Endothelial cell of umbilical vein (primary cell): Measurements from ENCODE around the gene OSGIN1. TPM values are rescaled to one million over a fixed set of nuclear protein-coding genes. Genes with fewer than 3 reads are reported as not detected.

ENCODE experiments used
- BruUV-seq: library from RNA; stranded (reverse); fragments of 400-500 nt; replicated peaks from 2 replicates; lab custom pipeline; 2021; lab: Mats Ljungman, UMichigan
- CTCF ChIA-PET: fragments of 300-600, 350-600 bp; sonication (Branson Sonifier 250); formaldehyde crosslinking; loops from one replicate; lab custom pipeline; 2021; ENCODE audit warnings: antibody characterized with exemption, inconsistent platforms; lab: Charles Lee
- POLR2A ChIA-PET: fragments of 300-600, 350-600 bp; sonication (Branson Sonifier 250); formaldehyde crosslinking; loops from one replicate; lab custom pipeline; 2021; ENCODE audit warnings: antibody characterized with exemption, inconsistent platforms; lab: Charles Lee
- DNase-seq: peaks from one replicate; pipeline ENCODE4 v3.0.0-alpha.2; 2011; ENCODE audit warnings: low read depth, low spot score
- FAIRE-seq: peaks from 2 replicates; lab custom pipeline; 2011; peaks lifted over from hg19 to GRCh38; lab: Jason Lieb, UNC
- H2AFZ ChIP-seq: 2 replicates; pipeline ENCODE4 v1.6.0; 2012; ENCODE audit warnings: low read depth, low read length, control low read depth, inconsistent platforms
- H3K27ac ChIP-seq: 2 replicates; pipeline ENCODE4 v1.5.1; 2011; ENCODE audit warnings: low read depth, mild to moderate bottlenecking, control low read depth, low read length, moderate library complexity; ENCODE audit not compliant: insufficient read depth
- H3K27me3 ChIP-seq, 2 experiments: 2 replicates each; pipeline versions ENCODE4 v1.6.0 to v1.6.1; 2011; ENCODE audit warnings: low read length in 2 of 2, mixed read lengths in 1 of 2; ENCODE audit not compliant: control insufficient read depth in 2 of 2, insufficient read depth in 2 of 2
- H3K36me3 ChIP-seq, 2 experiments: 2 replicates in 1 of 2; 3 replicates in 1 of 2; pipeline ENCODE4 v1.5.1; 2011; ENCODE audit warnings: low read length in 2 of 2, mild to moderate bottlenecking in 1 of 2, moderate library complexity in 1 of 2; ENCODE audit not compliant: control insufficient read depth in 2 of 2, insufficient read depth in 2 of 2; ENCODE audit errors: extremely low read depth in 1 of 2
- H3K4me1 ChIP-seq: 3 replicates; pipeline ENCODE4 v1.5.1; 2011; ENCODE audit warnings: mild to moderate bottlenecking, low read length; ENCODE audit not compliant: control insufficient read depth, insufficient read depth; ENCODE audit errors: extremely low read depth
- H3K4me2 ChIP-seq: 2 replicates; pipeline ENCODE4 v1.6.1; 2011; ENCODE audit warnings: low read length, control low read depth, mixed read lengths; ENCODE audit not compliant: insufficient read depth
- H3K4me3 ChIP-seq, 3 experiments: fragments of 200-600 bp in 1 of 3; sonication (generic), shearing (Covaris generic) in 1 of 3; replicated peaks in 1 of 3; 2 replicates each; pipeline ENCODE4 v1.5.1; 2011 to 2016; ENCODE audit warnings: control low read depth in 3 of 3, low read length in 3 of 3, mild to moderate bottlenecking in 2 of 3, inconsistent platforms in 1 of 3, low read depth in 1 of 3, moderate library complexity in 1 of 3; ENCODE audit not compliant: insufficient read depth in 1 of 3
- H3K79me2 ChIP-seq: 2 replicates; pipeline ENCODE4 v1.6.0; 2012; ENCODE audit warnings: low read length, inconsistent platforms; ENCODE audit not compliant: control insufficient read depth, insufficient read depth
- H3K9ac ChIP-seq: replicated peaks from 2 replicates; pipeline ENCODE3; 2011; ENCODE audit warnings: low read length, control low read depth; ENCODE audit not compliant: insufficient read depth; ENCODE audit errors: extremely low read depth
- H3K9me1 ChIP-seq: replicated peaks from 3 replicates; pipeline ENCODE4 v1.6.0; 2011; ENCODE audit warnings: mild to moderate bottlenecking, low read length; ENCODE audit not compliant: control insufficient read depth, insufficient read depth; ENCODE audit errors: extremely low read depth
- H3K9me3 ChIP-seq: replicated peaks from 2 replicates; pipeline ENCODE4 v1.5.1; 2012; ENCODE audit warnings: low read length, inconsistent platforms; ENCODE audit not compliant: control insufficient read depth, insufficient read depth
- H4K20me1 ChIP-seq: replicated peaks from 2 replicates; pipeline ENCODE3; 2011; ENCODE audit warnings: mild to moderate bottlenecking, low read length; ENCODE audit not compliant: control insufficient read depth, insufficient read depth; ENCODE audit errors: extremely low read depth
- EZH2 ChIP-seq: IDR thresholded peaks from 2 replicates; pipeline ENCODE4 v1.6.1; 2012; ENCODE audit warnings: borderline replicate concordance, low read depth, mild to moderate bottlenecking, moderate library complexity, low read length, inconsistent platforms; ENCODE audit not compliant: severe bottlenecking
- FOS ChIP-seq: IDR thresholded peaks from 2 replicates; pipeline ENCODE4 v1.6.1; 2011; ENCODE audit warnings: mild to moderate bottlenecking, low read length, moderate library complexity, borderline replicate concordance; ENCODE audit not compliant: insufficient read depth
- GATA2 ChIP-seq: IDR thresholded peaks from 2 replicates; pipeline ENCODE4 v1.7.0; 2011; ENCODE audit warnings: low read depth, mild to moderate bottlenecking, moderate library complexity, mixed read lengths, low read length; ENCODE audit not compliant: insufficient read length, insufficient read depth
- JUN ChIP-seq: IDR thresholded peaks from 2 replicates; pipeline ENCODE4 v1.6.1; 2011; ENCODE audit warnings: borderline replicate concordance, low read depth; ENCODE audit not compliant: insufficient read length, insufficient read depth
- MYC ChIP-seq: IDR thresholded peaks from one replicate; pipeline ENCODE4 v1.6.1; 2011; ENCODE audit warnings: mild to moderate bottlenecking, low read depth, low read length
- POLR2A ChIP-seq: IDR thresholded peaks from 2 replicates; pipeline ENCODE4 v1.6.1; 2012; ENCODE audit warnings: low read depth, mild to moderate bottlenecking, control low read depth, low read length
- POLR2AphosphoS5 ChIP-seq: IDR thresholded peaks from 2 replicates; pipeline ENCODE4 v1.6.1; 2012; ENCODE audit warnings: low read depth, mild to moderate bottlenecking, control low read depth, low read length, moderate library complexity; ENCODE audit not compliant: insufficient read depth
- dilution Hi-C: fragments of 300-500 bp; cut with MboI; formaldehyde crosslinking; loops from one replicate; pipeline ENCODE4 v1.15.0; 2019; ENCODE audit warnings: low sequenced_read_pairs; ENCODE audit not compliant: extremely low pct_ligation_motif_present
- intact Hi-C: fragments of 100-400 bp; cut with micrococcal nuclease; formaldehyde crosslinking; loops from one replicate; pipeline ENCODE4 v1.10.0; 2022
- polyA plus RNA-seq, 4 experiments: library from polyadenylated mRNA; depleted of rRNA in 3 of 4; stranded (reverse) in 3 of 4; unstranded in 1 of 4; fragments of >200 nt; gene quantifications; 2 replicates each; pipeline versions ENCODE4 v1.2.1 to v1.2.3, GENCODE V29; 2011 to 2012; ENCODE audit warnings: missing spikeins in 1 of 4
- total RNA-seq: library from RNA; stranded (reverse); gene quantifications from 2 replicates; pipeline ENCODE4 v1.2.3, GENCODE V29; 2021
- TF ChIP-seq, protein P1 (sequence below): IDR thresholded peaks from 2 replicates; pipeline ENCODE4 v1.6.1; 2011; ENCODE audit not compliant: insufficient read depth, insufficient read length
- TF ChIP-seq, protein P2 (sequence below), 2 donors: IDR thresholded peaks; 1 replicate in 1 of 2; 2 replicates in 1 of 2; pipeline ENCODE4 v1.5.1; 2011; ENCODE audit warnings: low read length in 2 of 2, mild to moderate bottlenecking in 2 of 2, moderate library complexity in 2 of 2, control low read depth in 1 of 2, inconsistent platforms in 1 of 2, low read depth in 1 of 2; ENCODE audit not compliant: insufficient read depth in 1 of 2; ENCODE audit errors: extremely low read depth in 1 of 2

The OSGIN1 gene
- total and polyA plus RNA-seq, 2 donors (not counting 3 experiments of a cell fraction or from before 2014, with no cell fraction given) = 9.2 to 11.0 TPM

DNA sequence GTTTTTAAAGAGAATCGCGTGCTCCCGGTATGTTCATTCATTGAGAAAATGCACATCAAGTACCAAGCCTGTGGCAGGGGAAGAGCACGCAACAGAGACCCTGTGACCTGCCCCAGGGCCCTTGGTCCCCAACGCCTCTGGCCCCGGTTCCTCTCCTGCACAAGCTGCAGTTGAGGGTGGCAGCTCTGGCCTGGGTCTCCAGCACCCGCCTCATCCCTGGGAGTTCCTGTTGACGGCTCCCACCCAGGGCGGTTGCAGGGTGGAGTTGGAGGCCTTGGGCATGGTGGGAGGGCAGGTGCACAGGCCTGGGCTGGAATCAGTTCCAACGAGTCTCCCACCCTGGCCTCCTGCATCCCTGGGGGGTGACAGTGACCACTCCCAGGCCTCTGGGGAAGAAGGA lies 20.0 kb downstream of the OSGIN1 start:
- H3K36me3 ChIP-seq = no peaks in the 10 kb centered on the region
- H3K4me2 ChIP-seq = no peak overlapping the region
- H2AFZ ChIP-seq = no peak overlapping the region
- ChIA-PET CTCF (no interaction called here), POLR2A (no interaction called here)
- no peak for TF ChIP-seq GATA2
- TF ChIP-seq EZH2 = no peak
- TF ChIP-seq, protein P1, sequence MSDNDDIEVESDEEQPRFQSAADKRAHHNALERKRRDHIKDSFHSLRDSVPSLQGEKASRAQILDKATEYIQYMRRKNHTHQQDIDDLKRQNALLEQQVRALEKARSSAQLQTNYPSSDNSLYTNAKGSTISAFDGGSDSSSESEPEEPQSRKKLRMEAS = no peak
- TF ChIP-seq FOS = no peak
- no peak for TF ChIP-seq MYC
- no peak for TF ChIP-seq POLR2AphosphoS5
- TF ChIP-seq, protein P2, sequence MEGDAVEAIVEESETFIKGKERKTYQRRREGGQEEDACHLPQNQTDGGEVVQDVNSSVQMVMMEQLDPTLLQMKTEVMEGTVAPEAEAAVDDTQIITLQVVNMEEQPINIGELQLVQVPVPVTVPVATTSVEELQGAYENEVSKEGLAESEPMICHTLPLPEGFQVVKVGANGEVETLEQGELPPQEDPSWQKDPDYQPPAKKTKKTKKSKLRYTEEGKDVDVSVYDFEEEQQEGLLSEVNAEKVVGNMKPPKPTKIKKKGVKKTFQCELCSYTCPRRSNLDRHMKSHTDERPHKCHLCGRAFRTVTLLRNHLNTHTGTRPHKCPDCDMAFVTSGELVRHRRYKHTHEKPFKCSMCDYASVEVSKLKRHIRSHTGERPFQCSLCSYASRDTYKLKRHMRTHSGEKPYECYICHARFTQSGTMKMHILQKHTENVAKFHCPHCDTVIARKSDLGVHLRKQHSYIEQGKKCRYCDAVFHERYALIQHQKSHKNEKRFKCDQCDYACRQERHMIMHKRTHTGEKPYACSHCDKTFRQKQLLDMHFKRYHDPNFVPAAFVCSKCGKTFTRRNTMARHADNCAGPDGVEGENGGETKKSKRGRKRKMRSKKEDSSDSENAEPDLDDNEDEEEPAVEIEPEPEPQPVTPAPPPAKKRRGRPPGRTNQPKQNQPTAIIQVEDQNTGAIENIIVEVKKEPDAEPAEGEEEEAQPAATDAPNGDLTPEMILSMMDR (IDR thresholded peaks at IDR 0.05; ENCODE audit: extremely low read depth in 1 of 2, insufficient read depth in 1 of 2, low read depth in 1 of 2, low read length in 2 of 2) = no peak
- no peak for TF ChIP-seq POLR2A
- no peak for TF ChIP-seq JUN
- H3K27ac ChIP-seq = no peak overlapping the region
- dilution Hi-C loops = no loop called here
- intact Hi-C loops = no loop called here
- FAIRE-seq (no peak), DNase-seq (no peak)
- no peaks in the 10 kb centered on the region for H4K20me1 ChIP-seq
- H3K4me1 ChIP-seq = no peaks in the 10 kb centered on the region
- H3K4me3 ChIP-seq = no peak overlapping the region
- H3K9me1 ChIP-seq = no peaks in the 10 kb centered on the region
- no peaks in the 10 kb centered on the region for H3K79me2 ChIP-seq
- no peak overlapping the region for H3K9ac ChIP-seq
- no TSS peak for BruUV-seq
- H3K27me3 ChIP-seq = peaks cover 5 to 8% of the 10 kb centered on the region in 2 experiments
- H3K9me3 ChIP-seq = no peaks in the 10 kb centered on the region
